UCSD-AML1 (cell line): ENCODE measurements around the gene SLC44A4.
A peak's percentile ranks its signal among the peaks of the same experiment; 100 is the strongest.
"Not testable (repeated sequence)": the region's sequence is repeated elsewhere in the genome, so short reads cannot be mapped to it uniquely, and the experiment has no call there.

Experiments
- DNase-seq: peaks from one replicate; lab custom pipeline; 2025; ENCODE audit not compliant: unreplicated experiment; lab: John Stamatoyannopoulos, UW

The SLC44A4 gene

GRCh38 chr6:31830886-31831335 is 47.9 kb downstream of the SLC44A4 start:
- no peak for DNase-seq

GRCh38 chr6:31829633-31830283 is 49.0 kb downstream of the SLC44A4 start:
- DNase-seq, result no peak

GRCh38 chr6:31827286-31828079 is 51.3 kb downstream of the SLC44A4 start, which contains the start of gene HSPA1B:
Gene HSPA1B (plus strand): TSS chr6:31827738. CDS start chr6:31827951, 213 bp downstream.
- peak; percentile 99 for DNase-seq

GRCh38 chr6:31826793-31827285 is 52.0 kb downstream of the SLC44A4 start:
- peak; percentile 77 for DNase-seq

GRCh38 chr6:31825553-31825952 is 53.2 kb downstream of the SLC44A4 start:
- no peak for DNase-seq

GRCh38 chr6:31823592-31824196 is 55.1 kb downstream of the SLC44A4 start:
- DNase-seq, result not testable (repeated sequence)

- peak; percentile 84 for DNase-seq
These were observed 56.6 kb downstream of the SLC44A4 start for GRCh38 chr6:31822036-31822821.

GRCh38 chr6:31821301-31822035 is 57.3 kb downstream of the SLC44A4 start:
- DNase-seq, result peak; percentile 76

GRCh38 chr6:31820399-31820798 is 58.4 kb downstream of the SLC44A4 start:
- DNase-seq, result not testable (repeated sequence)

GRCh38 chr6:31819871-31820299 is 58.9 kb downstream of the SLC44A4 start:
- no peak for DNase-seq

GRCh38 chr6:31817929-31818511 is 60.8 kb downstream of the SLC44A4 start:
- not testable (repeated sequence) for DNase-seq

GRCh38 chr6:31817133-31817928 is 61.5 kb downstream of the SLC44A4 start:
- not testable (repeated sequence) for DNase-seq

GRCh38 chr6:31815025-31815838 is 63.6 kb downstream of the SLC44A4 start, which contains the start of the genes HSPA1A and HSPA1L:
Gene HSPA1A (plus strand): TSS chr6:31815543. CDS start chr6:31815757, 214 bp downstream.
Gene HSPA1L (minus strand): TSS chr6:31815283. CDS start chr6:31811972, 3,311 bp downstream.
- no peak for DNase-seq

GRCh38 chr6:31814677-31815024 is 64.1 kb downstream of the SLC44A4 start:
- DNase-seq, result no peak

GRCh38 chr6:31813465-31813849 is 65.3 kb downstream of the SLC44A4 start:
- no peak for DNase-seq
